HepG2 (cell line): ENCODE measurements around the gene TMEM114. TPM values are rescaled to one million over a fixed set of nuclear protein-coding genes. Genes with fewer than 3 reads are reported as not detected.

Experiments used
- ATAC-seq: fragments of 200-7000 bp; cut with Tn5 transposase; 3 replicates; pipeline ENCODE4 v1.9.1; 2020; ENCODE audit warnings: mild to moderate bottlenecking, moderate library complexity
- BruUV-seq: library from RNA; stranded (reverse); fragments of 400-500 nt; replicated peaks from 2 replicates; lab custom pipeline; 2021; lab: Mats Ljungman, UMichigan
- CTCF ChIA-PET: fragments of 300-600 bp; formaldehyde crosslinking; extraction: SDS; loops from one replicate; lab custom pipeline; 2021; ENCODE audit warnings: low total read pairs, inconsistent platforms, low intra/inter-chr PET ratio; lab: Yijun Ruan, JAX
- POLR2A ChIA-PET: fragments of 350-600 bp; sonication (Branson Sonifier 250); formaldehyde crosslinking; loops from one replicate; lab custom pipeline; 2020; ENCODE audit warnings: antibody characterized with exemption, inconsistent platforms; lab: Yijun Ruan, JAX
- DNase-seq: peaks from one replicate; pipeline ENCODE4 v3.0.0-alpha.2; 2015; ENCODE audit warnings: low spot score
- FAIRE-seq: peaks from 3 replicates; lab custom pipeline; 2011; peaks lifted over from hg19 to GRCh38; lab: Jason Lieb, UNC
- H2AFZ ChIP-seq: one replicate; pipeline ENCODE4 v1.6.1; 2011; ENCODE audit warnings: low read length, inconsistent platforms
- H3K27ac ChIP-seq: fragments of 300-600 bp; 3 replicates; pipeline ENCODE4 v1.8.0; 2011; ENCODE audit warnings: mixed run types, mild to moderate bottlenecking, mixed read lengths, low read length, inconsistent platforms; ENCODE audit not compliant: insufficient read depth; ENCODE audit errors: extremely low read length
- H3K27me3 ChIP-seq, 2 experiments: fragments of 200-600 bp in 1 of 2; 2 replicates in 1 of 2; 3 replicates in 1 of 2; pipeline versions ENCODE4 v1.6.0 to v1.8.0; 2011; ENCODE audit warnings: low read length in 2 of 2, mild to moderate bottlenecking in 2 of 2, moderate library complexity in 2 of 2, inconsistent platforms in 1 of 2; ENCODE audit not compliant: insufficient read depth in 2 of 2, control insufficient read depth in 1 of 2
- H3K36me3 ChIP-seq, 2 experiments: fragments of 200-600 bp in 1 of 2; replicated peaks in 1 of 2; 2 replicates in 1 of 2; 3 replicates in 1 of 2; pipeline versions ENCODE4 v1.5.1 to v1.8.0; 2011; ENCODE audit warnings: low read length in 2 of 2, inconsistent platforms in 1 of 2; ENCODE audit not compliant: insufficient read depth in 2 of 2, control insufficient read depth in 1 of 2
- H3K4me1 ChIP-seq: 2 replicates; pipeline ENCODE4 v1.5.1; 2012; ENCODE audit warnings: low read length, inconsistent platforms; ENCODE audit not compliant: insufficient read depth
- H3K4me2 ChIP-seq: 2 replicates; pipeline ENCODE4 v1.6.0; 2011; ENCODE audit warnings: low read depth, low read length, inconsistent platforms
- H3K4me3 ChIP-seq, 3 experiments: fragments of 200-600 bp in 1 of 3; sonication (generic), shearing (Covaris generic) in 1 of 3; replicated peaks in 1 of 3; 2 replicates each; pipeline ENCODE4 v1.5.1; 2011 to 2016; ENCODE audit warnings: low read length in 3 of 3, inconsistent platforms in 2 of 3, low read depth in 2 of 3, mild to moderate bottlenecking in 2 of 3, control low read depth in 1 of 3, mixed read lengths in 1 of 3; ENCODE audit not compliant: insufficient read depth in 1 of 3
- H3K79me2 ChIP-seq: one replicate; pipeline ENCODE4 v1.6.1; 2011; ENCODE audit warnings: low read length, inconsistent platforms; ENCODE audit not compliant: insufficient read depth
- H3K9ac ChIP-seq: 2 replicates; pipeline ENCODE4 v1.6.0; 2011; ENCODE audit warnings: mild to moderate bottlenecking, low read depth, low read length, inconsistent platforms; ENCODE audit not compliant: insufficient read depth
- H3K9me3 ChIP-seq: 2 replicates; pipeline ENCODE4 v1.5.1; 2012; ENCODE audit warnings: mild to moderate bottlenecking, low read length
- H4K20me1 ChIP-seq: 2 replicates; pipeline ENCODE4 v1.6.0; 2011; ENCODE audit warnings: inconsistent platforms, mild to moderate bottlenecking, low read length, moderate library complexity; ENCODE audit not compliant: insufficient read depth
- ARNT2 ChIP-seq: sonication (generic); formaldehyde crosslinking; IDR thresholded peaks from 2 replicates; pipeline ENCODE4 v1.8.0; 2022; ENCODE audit warnings: mild to moderate bottlenecking, low read depth, missing genetic modification reagents, moderate library complexity
- ASH2L ChIP-seq: fragments of 300-600, 200-600 bp; sonication (generic); IDR thresholded peaks from 2 replicates; pipeline ENCODE4 v1.7.0; 2017; ENCODE audit warnings: low read depth, mild to moderate bottlenecking, moderate library complexity, mixed read lengths, low read length; ENCODE audit not compliant: insufficient read length
- ATF1 ChIP-seq: IDR thresholded peaks from 2 replicates; pipeline ENCODE4 v1.6.1; 2016; ENCODE audit warnings: mild to moderate bottlenecking, control low read depth
- BHLHE40 ChIP-seq: IDR thresholded peaks from 2 replicates; pipeline ENCODE4 v1.6.1; 2011; ENCODE audit warnings: low read length, improper control_type of control experiment
- CSRNP2 ChIP-seq: sonication (generic); formaldehyde crosslinking; conservative IDR thresholded peaks from 2 replicates; pipeline ENCODE4 v1.8.0; 2022; ENCODE audit warnings: low read depth, missing genetic modification reagents
- DMTF1 ChIP-seq: sonication (generic); formaldehyde crosslinking; IDR thresholded peaks from 2 replicates; pipeline ENCODE4 v1.4.0; 2020; ENCODE audit warnings: mild to moderate bottlenecking, missing genetic modification reagents
- PHF8 ChIP-seq: sonication (generic); formaldehyde crosslinking; IDR thresholded peaks from 2 replicates; pipeline ENCODE4 v1.5.0; 2020; ENCODE audit warnings: missing genetic modification reagents
- RARG ChIP-seq: sonication (generic); formaldehyde crosslinking; IDR thresholded peaks from 2 replicates; pipeline ENCODE4 v1.4.0; 2020; ENCODE audit warnings: low read depth, mild to moderate bottlenecking, missing genetic modification reagents
- SOX5 ChIP-seq: IDR thresholded peaks from 2 replicates; pipeline ENCODE4 v1.6.1; 2016; ENCODE audit warnings: borderline replicate concordance
- ZBTB42 ChIP-seq: sonication (generic); formaldehyde crosslinking; IDR thresholded peaks from 2 replicates; pipeline ENCODE4 v1.5.0; 2020; ENCODE audit warnings: mild to moderate bottlenecking, missing genetic modification reagents
- ZFP36 ChIP-seq: fragments of 150-350 bp; IDR thresholded peaks from 2 replicates; pipeline ENCODE4 v1.6.1; 2018; ENCODE audit warnings: borderline replicate concordance, low read length, low read depth; ENCODE audit not compliant: partially characterized antibody
- ZNF136 ChIP-seq: sonication (generic); formaldehyde crosslinking; IDR thresholded peaks from 2 replicates; pipeline ENCODE4 v1.8.1; 2022; ENCODE audit warnings: low read depth, mild to moderate bottlenecking, moderate library complexity, missing genetic modification reagents
- ZNF615 ChIP-seq: sonication (generic); formaldehyde crosslinking; IDR thresholded peaks from 2 replicates; pipeline ENCODE4 v1.5.0; 2020; ENCODE audit warnings: mild to moderate bottlenecking, missing genetic modification reagents, borderline replicate concordance
- ZNF629 ChIP-seq: sonication (generic); formaldehyde crosslinking; conservative IDR thresholded peaks from 2 replicates; pipeline ENCODE4 v1.5.0; 2020; ENCODE audit warnings: missing genetic modification reagents
- ZNF678 ChIP-seq: sonication (generic); formaldehyde crosslinking; IDR thresholded peaks from 2 replicates; pipeline ENCODE4 v1.4.0; 2020; ENCODE audit warnings: mild to moderate bottlenecking, missing genetic modification reagents
- ZNF749 ChIP-seq: sonication (generic); formaldehyde crosslinking; IDR thresholded peaks from 2 replicates; pipeline ENCODE4 v1.8.0; 2022; ENCODE audit warnings: mild to moderate bottlenecking, missing genetic modification reagents, moderate library complexity, borderline replicate concordance
- ZNF792 ChIP-seq: IDR thresholded peaks from 2 replicates; pipeline ENCODE4 v1.6.1; 2016
- WGBS: methylation state at CpG from one replicate; pipeline ENCODE4 v1.1.6; 2017; ENCODE audit warnings: low lambda C conversion rate; 5-methylcytosine and 5-hydroxymethylcytosine counted together
- in situ Hi-C: cut with HindIII; loops from 2 replicates; pipeline ENCODE4 v1.10.0; 2017; ENCODE audit warnings: low pct_unique_long_range_greater_than_20kb; ENCODE audit not compliant: extremely low pct_ligation_motif_present
- intact Hi-C: fragments of 100-400 bp; cut with micrococcal nuclease; formaldehyde crosslinking; loops from one replicate; pipeline ENCODE4 v1.10.0; 2022; ENCODE audit not compliant: unreplicated experiment
- polyA plus RNA-seq, 8 experiments: library from polyadenylated mRNA; depleted of rRNA in 3 of 8; stranded (reverse) in 7 of 8; unstranded in 1 of 8; fragments of >200 nt; fragmentation: Illumina TruSeq in 4 of 8; extraction: Trizol in 4 of 8; gene quantifications; 2 replicates each; pipeline versions ENCODE4 v1.2.1 to v1.2.3, GENCODE V29; 2011 to 2016; ENCODE audit warnings: low read depth in 4 of 8, missing spikeins in 1 of 8, mixed read lengths in 1 of 8; ENCODE audit not compliant: insufficient read depth in 1 of 8
- total RNA-seq, 5 experiments: library from RNA; depleted of rRNA; stranded (reverse); fragments of >200 nt; fragmentation: Illumina TruSeq; extraction: Trizol; gene quantifications; 2 replicates each; pipeline ENCODE4 v1.2.3, GENCODE V29; 2016; ENCODE audit warnings: low read depth in 1 of 5

The TMEM114 gene
- total and polyA plus RNA-seq, 2 of the 13 experiments (the other 11 are each of a cell fraction or from before 2014, with no cell fraction given): not detected

- CTCF ChIA-PET: no interaction called here
- Histone ChIP-seq H3K9ac (no peak overlapping the region), H3K36me3 (no peaks in the 10 kb centered on the region), H3K9me3 (no peaks in the 10 kb centered on the region), H3K79me2 (no peaks in the 10 kb centered on the region), H4K20me1 (no peaks in the 10 kb centered on the region), H2AFZ (no peak overlapping the region), H3K4me3 (no peak overlapping the region), H3K27ac (no peak overlapping the region), H3K4me2 (no peak overlapping the region), H3K27me3 (peaks cover 5 to 51% of the 10 kb centered on the region in 2 experiments; a peak in 3 of 5 replicates), H3K4me1 (no peaks in the 10 kb centered on the region)
- ATAC-seq (no peak; the same call in 2 of the 3 replicates), FAIRE-seq (no peak), DNase-seq (no peak)
- 11% methylated on average over 4 of the region's 4 CpGs for WGBS
- POLR2A ChIA-PET: no interaction called here
- no peak for TF ChIP-seq ZNF678
- TF ChIP-seq ZBTB42 (CRISPR knock-in tag): no peak
- peak; percentile 69 for TF ChIP-seq ZNF629 (CRISPR knock-in tag)
- intact Hi-C loops (no loop called here), in situ Hi-C loops (no loop called here)
- no TSS peak for BruUV-seq
Measured at GRCh38 chr16:8611122-8611521, 20.8 kb upstream of the TMEM114 start.

- BruUV-seq: no TSS peak
- H3K36me3 ChIP-seq: no peaks in the 10 kb centered on the region
- no peak overlapping the region for H2AFZ ChIP-seq
- H3K4me3 ChIP-seq: no peak overlapping the region
- FAIRE-seq (no peak), ATAC-seq (no peak), DNase-seq (no peak)
- peaks cover 5 to 36% of the 10 kb centered on the region in 2 experiments; a peak in 3 of 5 replicates for H3K27me3 ChIP-seq
- H3K9ac ChIP-seq: no peak overlapping the region
- no peak overlapping the region for H3K4me2 ChIP-seq
- no peaks in the 10 kb centered on the region for H3K79me2 ChIP-seq
- no peaks in the 10 kb centered on the region for H3K4me1 ChIP-seq
- ChIA-PET CTCF (no interaction called here), POLR2A (no interaction called here)
- WGBS: 16% methylated on average over 9 of the region's 9 CpGs
- H3K9me3 ChIP-seq: no peaks in the 10 kb centered on the region
- intact Hi-C loops (no loop called here), in situ Hi-C loops (no loop called here)
- H4K20me1 ChIP-seq: no peaks in the 10 kb centered on the region
- H3K27ac ChIP-seq: no peak overlapping the region
- no peak for TF ChIP-seq ZNF615 (CRISPR knock-in tag)
- TF ChIP-seq PHF8 (CRISPR knock-in tag): no peak
- no peak for TF ChIP-seq BHLHE40
- TF ChIP-seq CSRNP2 (CRISPR knock-in tag): no peak
- no peak for TF ChIP-seq SOX5 (CRISPR knock-in tag)
- TF ChIP-seq ZNF792: no peak
- no peak for TF ChIP-seq ARNT2
- TF ChIP-seq ZNF136 (CRISPR knock-in tag): no peak
- no peak for TF ChIP-seq DMTF1
- no peak for TF ChIP-seq ZNF749 (CRISPR knock-in tag)
- TF ChIP-seq ZFP36: no peak
- no peak for TF ChIP-seq ATF1 (CRISPR knock-in tag)
- no peak for TF ChIP-seq RARG (CRISPR knock-in tag)
- no peak for TF ChIP-seq ASH2L
Measured at GRCh38 chr16:8607214-8607613, 16.9 kb upstream of the TMEM114 start.
